AG08395 (cell line): ENCODE results near the gene BMX.

Source experiments
- DNase-seq: peaks from one replicate; pipeline ENCODE4 v3.0.0; 2012; ENCODE audit warnings: mixed read lengths, low spot score

BMX gene

DNA sequence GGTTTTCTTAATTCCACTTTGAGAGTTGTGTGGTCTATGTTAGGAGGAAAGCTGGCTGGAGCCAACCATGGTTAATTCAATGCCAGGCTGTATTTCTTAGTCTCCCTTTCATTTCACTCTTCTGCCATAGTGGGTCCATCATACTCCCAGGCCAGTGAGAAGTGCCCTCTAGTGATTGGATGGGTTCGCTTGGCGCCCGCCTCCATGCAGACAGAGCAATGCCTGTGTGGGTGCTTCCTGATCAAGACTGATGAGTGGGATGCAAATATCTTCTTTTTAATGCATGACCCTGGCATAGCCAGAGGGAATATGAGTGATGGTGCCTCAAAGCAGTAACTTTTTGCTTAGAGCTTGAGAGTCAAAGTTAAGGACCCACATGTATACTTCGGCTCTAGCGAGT, 6.4 kb downstream of the BMX start:
- DNase-seq = no peak

DNA sequence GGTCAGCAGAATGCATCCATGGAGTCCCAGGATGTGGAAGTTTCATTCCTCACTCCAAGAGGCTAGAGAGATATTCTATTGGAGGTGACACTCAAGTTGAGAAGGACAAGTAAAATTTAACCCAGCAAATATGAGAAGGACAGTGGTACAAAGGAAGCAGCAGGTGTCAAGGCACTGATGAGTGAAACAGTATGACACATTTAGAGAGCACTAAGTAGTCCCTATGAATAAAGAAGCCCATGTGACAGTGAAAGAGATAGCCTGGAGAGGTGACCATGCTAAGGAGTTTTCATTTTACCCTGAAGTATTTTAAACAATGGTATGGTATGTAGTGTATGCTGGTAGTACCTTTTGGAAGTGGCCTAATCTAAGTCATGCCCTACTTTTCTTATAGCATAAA, 9.2 kb downstream of the BMX start:
- no peak for DNase-seq

DNA sequence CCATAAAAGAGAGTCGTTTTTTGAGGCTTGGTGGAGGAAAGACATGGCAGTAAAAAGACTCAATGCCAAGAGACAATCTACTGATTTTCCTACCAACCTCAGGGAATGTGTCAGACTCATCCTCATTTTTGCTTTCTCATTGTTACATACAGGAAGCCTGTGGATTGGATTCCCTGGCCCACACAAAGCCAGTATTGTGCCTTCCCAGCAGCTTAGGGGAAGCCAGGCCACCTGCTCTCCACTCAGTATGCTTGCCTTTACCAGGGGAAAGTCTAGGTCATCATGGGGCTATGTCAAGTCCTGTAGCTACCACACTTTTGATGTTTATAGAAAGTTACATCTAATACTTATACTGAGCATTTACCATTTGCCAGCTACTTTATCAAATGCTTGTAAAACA, 11.0 kb downstream of the BMX start:
- DNase-seq = no peak

DNA sequence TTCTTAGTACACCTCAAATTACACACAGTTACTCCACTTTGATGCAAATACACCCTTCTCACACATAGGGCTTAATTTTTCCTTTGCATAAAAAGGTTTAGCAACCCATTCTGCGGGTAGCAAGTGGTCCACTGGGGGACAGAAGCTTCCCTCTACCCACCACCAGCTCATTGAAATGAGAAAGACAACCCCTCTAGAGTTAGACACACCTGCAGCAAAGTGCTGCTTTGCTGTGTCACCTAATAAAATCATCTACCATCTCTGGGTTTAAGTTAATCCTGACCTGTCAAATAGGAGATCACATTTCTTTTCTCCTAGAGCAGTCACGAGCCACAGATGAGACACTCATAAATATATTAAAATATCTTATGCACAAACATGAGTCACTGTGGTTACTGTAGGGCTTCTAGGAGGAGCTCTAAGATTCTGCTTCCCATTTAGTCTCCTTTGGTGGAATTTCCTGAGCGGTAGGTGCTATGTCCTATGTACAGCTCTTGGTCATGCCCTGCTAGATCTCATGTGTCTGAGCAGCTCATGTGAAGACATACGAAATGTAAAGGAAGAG, 11.9 kb downstream of the BMX start:
- DNase-seq = no peak

DNA sequence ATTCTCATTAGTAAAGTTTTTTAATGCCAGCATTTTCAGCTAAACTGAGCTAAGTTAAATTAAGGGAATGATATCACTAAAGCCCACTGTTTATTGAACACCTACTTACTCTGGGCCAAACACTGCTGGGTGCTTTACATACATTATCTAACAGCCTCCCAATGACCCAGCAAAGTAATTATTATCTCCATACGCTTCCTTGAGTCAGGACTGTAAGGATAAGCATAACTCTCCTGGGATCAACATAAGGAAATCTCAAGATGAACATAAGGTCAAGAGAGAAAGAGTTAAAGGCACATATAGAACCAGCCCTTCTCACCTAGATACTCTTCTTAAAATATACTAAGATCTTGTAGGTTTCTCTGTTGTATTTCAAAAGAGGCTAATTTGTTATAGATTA, 13.7 kb downstream of the BMX start:
- DNase-seq = no peak

DNA sequence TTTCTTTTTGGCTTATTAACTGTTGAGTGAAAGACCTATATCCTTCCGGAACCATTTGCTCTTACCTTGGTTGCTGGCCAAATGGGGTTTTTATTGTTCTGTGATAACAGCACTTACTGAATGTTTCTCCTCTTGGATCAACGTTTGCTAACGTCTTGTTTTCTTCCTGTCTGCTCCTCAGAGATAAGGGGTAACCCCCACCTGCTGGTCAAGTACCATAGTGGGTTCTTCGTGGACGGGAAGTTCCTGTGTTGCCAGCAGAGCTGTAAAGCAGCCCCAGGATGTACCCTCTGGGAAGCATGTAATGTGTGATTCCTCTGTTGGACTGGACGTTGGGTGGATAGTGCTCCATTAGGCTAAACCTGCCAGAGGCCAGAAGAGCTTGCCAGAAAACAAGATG, 15.3 kb downstream of the BMX start:
- DNase-seq = no peak

DNA sequence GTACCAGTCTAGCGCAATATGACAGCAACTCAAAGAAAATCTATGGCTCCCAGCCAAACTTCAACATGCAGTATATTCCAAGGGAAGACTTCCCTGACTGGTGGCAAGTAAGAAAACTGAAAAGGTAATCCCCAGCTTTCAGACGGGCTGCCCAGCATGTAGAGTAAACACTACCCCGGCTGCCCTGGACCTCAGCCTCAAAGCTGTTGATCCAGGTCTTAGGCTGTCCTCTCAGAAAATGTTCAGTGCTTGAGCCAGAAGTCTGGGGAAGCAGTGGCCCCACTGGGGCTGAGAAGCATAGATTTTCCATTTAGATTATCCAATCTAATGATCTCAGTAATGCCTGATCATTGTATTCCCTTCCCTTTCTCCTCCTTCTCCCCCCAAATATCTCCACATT, 21.9 kb downstream of the BMX start:
- DNase-seq = no peak

DNA sequence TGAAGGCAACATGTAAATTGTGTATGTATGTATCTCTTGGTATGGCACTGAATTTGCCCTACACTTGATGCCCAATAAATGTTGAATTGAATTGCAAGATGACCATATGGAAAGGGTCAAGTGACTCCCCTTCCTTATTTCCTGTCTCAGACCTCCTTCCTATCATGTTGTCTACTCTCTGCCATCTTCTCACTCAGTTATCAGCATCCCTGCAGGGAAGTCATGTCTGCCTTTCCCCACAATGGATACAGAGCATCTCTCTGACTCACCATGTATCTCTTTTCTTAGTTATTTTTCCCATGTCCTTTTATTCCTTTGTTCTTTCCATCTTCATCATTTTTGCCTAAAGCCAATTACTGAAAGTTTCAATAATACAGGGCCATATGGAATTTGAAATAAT, 22.5 kb downstream of the BMX start:
- DNase-seq = no peak

DNA sequence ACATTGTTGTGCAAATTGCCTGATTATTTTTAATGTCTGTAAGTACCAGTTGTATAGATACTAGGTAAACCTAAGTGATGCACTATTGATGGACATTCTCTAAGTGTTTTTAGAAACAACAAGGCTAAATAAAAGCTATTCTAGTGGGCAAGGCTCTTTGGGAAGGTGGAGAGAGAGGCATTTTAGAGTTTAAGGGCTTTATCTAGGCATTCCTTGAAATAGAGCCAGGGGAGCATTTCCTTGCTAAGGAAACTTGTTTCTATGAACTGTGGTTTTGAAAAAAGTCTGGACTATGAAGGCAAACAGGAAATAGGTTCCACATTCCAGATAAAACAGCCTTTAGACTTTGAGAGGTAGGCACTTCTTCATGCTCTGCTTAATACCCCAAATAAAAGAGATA, 23.8 kb downstream of the BMX start:
- DNase-seq = no peak

DNA sequence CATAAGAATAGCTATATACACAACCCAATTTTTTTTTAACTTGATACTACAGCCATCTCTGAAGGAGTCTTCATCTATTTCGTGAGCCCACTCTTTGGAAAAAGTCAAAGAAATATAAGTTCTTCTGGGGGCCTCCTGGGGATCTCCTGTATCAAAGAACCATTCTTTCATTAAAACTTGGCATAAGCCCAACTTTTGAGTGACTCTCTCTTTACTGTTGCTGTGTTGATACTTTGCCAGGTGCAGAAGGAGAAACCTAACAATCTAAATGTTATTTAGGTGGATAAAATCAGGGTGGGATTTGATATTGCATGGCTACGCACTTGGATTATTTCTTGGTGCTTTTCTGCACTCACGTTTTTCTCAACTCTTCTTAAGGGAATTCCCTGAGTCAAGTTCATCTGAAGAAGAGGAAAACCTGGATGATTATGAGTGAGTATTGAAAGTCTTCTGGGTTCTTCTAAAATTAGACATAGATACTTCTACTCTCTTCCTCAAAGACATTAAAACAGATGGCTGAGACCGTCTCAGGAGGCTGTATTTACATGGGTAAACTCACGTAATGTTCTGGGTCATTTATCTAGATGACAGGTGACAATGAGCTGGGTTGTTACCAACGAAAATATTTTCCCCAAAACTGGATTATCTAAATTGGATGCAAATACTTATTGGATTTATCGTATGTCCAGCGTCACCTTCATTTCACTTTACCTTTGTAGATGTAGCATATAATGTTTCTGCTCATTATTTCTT, 25.2 kb downstream of the BMX start:
- DNase-seq = no peak

DNA sequence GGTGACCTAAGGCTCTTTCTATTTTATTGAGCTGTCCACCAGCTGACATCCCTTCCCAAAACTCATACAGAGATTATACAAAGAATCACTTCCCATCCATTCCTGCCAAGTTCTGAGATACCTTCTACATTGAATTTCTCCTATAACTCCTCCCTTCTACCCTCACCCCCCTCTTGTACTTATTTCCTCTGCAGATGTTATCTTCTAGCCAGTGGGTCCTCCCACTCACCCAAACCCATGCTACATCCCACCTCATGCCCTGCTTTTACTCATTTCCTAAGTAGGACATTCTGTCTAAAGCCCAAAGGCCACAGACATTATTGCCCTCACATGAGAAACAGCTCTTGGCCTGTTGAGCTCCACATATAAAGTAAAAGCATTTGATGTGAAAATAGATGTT, 28.6 kb downstream of the BMX start:
- DNase-seq = no peak

DNA sequence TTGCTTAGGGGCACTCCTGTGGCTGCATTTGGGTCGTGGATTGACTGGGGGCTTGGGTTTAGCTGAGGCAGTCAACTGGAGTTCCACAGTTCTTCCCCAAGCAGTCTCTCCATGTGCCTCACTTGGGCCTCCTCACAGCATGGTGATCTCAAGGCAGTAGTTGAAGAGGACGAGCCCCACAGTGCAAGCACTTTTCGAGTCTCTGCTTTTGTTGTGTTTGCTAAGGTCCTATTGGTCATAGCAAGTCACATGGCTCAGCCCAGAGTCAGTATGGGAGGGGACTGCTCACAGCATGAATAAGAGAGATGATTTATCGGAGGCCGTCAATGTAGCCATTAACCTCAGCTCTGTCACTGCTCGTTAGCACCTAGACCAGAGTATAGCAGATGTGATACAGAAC, 29.7 kb downstream of the BMX start:
- DNase-seq = no peak

DNA sequence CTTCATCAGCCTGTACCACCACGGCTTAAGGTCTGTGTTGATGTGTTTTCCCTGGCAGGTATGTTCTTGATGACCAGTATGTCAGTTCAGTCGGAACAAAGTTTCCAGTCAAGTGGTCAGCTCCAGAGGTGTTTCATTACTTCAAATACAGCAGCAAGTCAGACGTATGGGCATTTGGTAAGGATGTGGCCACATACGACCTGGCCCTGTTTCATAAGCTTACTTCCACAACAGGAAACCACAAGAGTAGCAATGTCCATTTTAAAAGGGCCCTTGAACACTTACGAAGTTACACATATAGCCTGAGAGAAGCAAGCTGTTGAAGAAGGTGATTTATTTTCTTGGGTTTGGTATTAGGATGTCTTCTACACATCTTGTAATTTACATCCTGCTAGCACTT, 46.1 kb downstream of the BMX start:
- DNase-seq = no peak

DNA sequence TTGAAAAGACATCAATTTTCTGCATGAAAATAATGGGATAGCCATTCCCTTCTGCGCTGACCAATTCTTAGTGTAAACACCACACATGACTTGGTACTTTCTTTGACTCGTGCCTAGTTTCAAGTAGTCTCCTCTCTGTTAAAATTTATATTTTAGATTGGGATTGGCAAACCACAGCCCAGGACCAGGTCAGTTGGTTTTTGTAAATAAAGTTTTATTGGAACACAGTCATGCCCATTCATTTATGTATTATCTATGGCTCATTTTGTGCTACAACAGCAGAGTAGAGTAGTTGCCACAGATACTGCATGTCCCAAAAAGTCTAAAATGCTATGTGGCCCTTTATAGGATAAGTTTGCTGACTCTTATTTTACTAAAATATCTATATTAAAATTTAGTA, 46.7 kb downstream of the BMX start:
- no peak for DNase-seq

DNA sequence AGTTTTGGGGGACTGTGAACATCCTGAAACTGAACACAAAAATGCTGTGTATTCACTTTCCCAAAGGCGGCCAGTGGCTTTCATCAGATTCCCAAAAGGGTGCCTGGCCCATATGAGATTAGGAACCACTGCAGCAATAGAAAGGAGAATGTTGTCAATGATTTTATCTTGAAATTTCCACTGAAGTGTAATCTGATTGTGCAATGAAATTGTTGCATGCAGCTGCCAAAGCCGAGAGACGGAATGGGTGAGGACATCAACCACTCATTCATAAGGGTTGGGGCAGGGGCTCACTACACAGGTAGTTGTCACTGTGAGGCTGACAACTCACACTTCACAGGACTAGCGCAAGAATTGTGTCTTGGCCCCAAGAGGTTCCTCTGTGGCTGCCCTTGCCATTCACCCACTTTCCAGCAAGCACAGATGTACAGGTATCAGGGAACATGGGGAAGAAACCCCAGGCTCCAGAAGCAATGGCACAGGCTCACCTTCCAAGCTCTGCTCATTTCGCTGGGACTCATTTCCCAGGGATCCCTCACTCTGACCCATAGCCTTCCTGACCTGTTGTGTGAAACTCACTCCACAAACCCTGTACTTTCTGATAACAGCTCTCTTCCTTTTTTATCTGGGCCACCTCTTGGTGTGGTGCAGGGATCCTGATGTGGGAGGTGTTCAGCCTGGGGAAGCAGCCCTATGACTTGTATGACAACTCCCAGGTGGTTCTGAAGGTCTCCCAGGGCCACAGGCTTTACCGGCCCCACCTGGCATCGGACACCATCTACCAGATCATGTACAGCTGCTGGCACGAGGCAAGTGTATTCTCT, 48.8 kb downstream of the BMX start:
- DNase-seq = no peak

DNA sequence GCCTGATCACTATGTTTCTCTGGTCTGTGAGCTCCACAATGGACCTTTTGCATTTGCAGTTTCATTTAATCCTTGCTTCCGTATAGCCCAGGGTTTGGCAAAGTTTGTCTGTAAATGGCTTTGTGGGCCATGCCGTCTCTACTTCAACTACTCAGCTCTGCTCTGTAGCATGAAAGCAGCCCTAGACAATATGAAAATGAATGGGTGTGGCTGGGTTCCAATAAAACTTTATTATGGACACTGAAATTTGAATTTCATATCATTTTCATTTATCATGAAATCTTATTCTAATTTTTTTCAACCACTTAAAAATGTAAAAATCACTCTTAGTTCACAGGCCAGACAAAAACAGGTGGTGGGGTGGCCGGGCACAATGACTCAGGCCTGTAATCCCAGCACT, 58.6 kb downstream of the BMX start:
- DNase-seq = no peak

DNA sequence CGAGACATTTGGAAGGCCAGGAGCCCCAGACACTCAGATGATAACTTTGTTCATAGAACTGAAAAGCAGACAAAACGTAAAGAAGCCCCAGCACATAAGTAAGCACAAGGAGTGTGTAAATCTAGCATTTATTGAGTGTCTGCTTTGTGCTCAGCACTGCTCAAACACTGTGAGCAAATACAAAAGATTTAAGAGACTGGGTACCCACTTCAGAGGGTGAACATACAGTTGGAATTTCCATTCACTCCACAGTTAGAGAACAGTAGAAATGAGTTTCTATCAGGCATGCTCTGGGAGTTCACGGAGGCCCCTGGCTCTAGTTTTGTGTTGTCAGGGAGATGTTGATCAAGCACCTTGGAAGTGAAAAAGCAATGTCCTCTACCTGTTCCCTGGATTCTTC, 60.3 kb downstream of the BMX start:
- DNase-seq = no peak

DNA sequence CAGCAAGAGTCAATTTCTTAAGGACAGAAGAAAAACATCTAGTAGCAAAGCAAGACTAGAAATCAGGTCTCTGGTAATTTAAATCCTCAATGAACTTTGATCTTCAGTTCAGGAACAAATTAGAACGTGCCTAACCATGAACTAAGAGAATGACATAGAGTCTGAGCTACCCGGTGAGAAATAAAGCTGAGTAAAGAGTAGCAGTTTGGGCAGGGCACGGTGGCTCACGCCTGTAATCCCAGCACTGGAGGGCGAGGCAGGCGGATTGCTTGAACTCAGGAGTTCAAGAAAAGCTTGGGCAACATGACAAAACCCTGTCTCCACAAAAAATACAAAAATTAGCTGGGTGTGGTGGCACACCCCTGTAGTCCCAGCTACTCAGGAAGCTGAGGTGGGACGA, 62.4 kb downstream of the BMX start:
- DNase-seq = no peak

DNA sequence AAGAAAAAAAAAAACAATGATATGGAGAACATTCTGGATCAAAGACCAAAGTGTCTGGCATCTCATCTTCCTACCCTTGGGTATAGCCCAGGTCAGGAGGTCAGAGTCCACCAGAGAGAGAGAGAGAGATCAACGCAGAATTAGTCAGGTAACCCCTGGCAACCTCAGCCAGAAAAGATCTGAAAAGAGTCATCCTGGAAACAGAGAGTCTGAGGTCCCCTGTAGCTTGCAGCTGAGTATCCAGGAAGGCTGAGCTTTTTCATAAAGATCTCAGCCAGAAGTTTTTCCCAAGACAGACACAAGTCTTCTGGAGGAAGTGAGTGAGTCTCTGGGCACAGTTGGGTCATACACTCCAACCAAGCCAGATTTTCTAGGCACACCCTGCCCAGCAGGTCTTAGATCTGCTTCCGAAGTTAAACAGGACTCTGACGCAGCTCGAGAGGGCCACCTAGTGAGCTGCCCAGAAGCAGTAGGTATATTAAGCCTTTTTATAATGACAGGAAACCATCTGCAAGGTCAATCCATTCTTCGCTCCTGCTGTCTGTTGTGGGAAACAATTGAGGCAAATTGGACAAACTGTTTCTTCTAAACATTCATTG, 64.5 kb downstream of the BMX start:
- peak; percentile 49 for DNase-seq

DNA sequence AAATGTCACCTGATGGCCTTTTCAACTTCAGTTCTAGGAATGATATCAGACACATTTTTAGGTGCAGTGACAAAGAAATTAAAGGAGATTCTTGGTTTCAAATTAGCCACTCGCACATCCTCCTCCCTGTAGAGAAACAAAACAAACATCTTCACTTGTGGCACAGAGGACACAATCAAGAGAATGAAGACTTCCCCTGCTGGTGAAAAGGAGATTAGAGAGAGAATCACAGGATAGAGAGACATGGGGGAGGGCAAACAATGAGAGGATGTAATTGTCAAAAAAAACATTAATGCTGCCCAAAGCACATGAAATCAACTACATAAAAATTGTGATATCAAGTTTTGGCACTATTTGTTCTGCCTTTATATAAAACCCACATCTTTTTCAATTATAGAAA, 65.6 kb downstream of the BMX start:
- DNase-seq = no peak

DNA sequence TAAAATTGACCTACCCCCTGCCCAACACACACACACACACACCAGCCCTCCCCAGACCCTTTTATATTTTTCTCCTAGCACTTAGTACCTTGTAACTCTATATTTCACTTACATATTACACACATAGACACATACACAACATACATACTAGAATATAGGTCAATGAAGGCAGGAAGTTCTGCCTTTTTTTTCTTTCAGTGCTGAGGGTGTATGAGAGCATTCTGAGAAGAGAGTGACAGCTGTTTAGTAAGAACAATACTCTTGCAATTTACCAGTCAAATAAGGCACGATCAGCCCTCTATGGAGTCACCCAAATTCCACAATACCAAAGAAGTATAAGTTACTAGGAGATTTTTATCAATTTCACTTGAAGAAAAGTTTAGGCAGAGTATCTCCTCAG, 66.7 kb downstream of the BMX start:
- no peak for DNase-seq

DNA sequence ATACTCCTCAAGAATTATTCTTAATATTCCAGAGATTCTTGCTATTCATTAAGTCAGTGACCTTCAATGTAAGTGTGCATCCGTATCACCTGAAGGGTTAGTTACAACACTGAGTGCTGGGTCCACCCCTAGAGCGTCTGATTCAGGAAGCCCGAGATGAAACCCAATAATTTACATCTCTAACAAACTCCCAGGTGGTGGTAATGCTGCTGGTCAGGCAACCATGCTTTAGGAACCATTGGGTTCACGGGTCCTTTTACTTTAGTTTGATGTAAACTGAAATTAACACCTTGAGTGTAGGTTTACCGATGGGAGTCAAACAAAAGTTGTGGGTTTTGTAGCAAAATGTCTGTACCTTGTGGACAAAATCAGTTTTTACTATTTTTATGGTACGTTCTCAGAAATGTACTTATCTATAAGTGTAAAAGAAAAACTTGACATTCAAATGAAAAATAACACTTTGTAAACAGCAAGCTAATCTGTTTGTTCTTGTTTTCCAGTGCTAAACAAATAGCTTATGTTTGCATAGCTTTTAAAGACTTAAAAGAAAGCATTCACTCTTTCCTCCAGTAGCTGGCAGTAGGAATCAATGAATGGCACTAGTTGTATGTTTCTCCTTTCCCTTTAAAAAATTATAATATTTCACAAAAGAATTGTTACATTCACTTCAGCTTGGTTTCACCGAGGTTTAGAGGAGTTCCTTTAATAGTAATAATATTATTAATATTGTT, 67.4 kb downstream of the BMX start:
- DNase-seq = no peak
